Hepatocyte (in vitro differentiated cells): ENCODE measurements around the gene VGF. TPM values are rescaled to one million over a fixed set of nuclear protein-coding genes. Genes with fewer than 3 reads are reported as not detected.

ENCODE experiments used
- DNase-seq: peaks from one replicate; pipeline ENCODE4 v3.0.0-alpha.2; 2016; ENCODE audit warnings: low spot score
- H2AFZ ChIP-seq: fragments of 200-600 bp; sonication (generic); 2 replicates; pipeline ENCODE4 v1.6.0; 2016; ENCODE audit warnings: antibody characterized with exemption, mild to moderate bottlenecking
- H3K27ac ChIP-seq: fragments of 200-600 bp; sonication (generic); 2 replicates; pipeline ENCODE4 v1.5.1; 2016; ENCODE audit warnings: mild to moderate bottlenecking
- H3K27me3 ChIP-seq: fragments of 200-600 bp; sonication (generic); 2 replicates; pipeline ENCODE4 v1.6.1; 2016
- H3K36me3 ChIP-seq: fragments of 200-600 bp; sonication (generic); replicated peaks from 2 replicates; pipeline ENCODE4 v1.5.1; 2016; ENCODE audit warnings: low read depth; ENCODE audit not compliant: insufficient read depth
- H3K4me1 ChIP-seq: fragments of 200-600 bp; sonication (generic); 2 replicates; pipeline ENCODE4 v1.5.1; 2016; ENCODE audit warnings: mild to moderate bottlenecking, moderate library complexity; ENCODE audit not compliant: insufficient read depth
- H3K4me2 ChIP-seq: fragments of 200-600 bp; sonication (generic); 2 replicates; pipeline ENCODE4 v1.6.0; 2016
- H3K4me3 ChIP-seq: fragments of 200-600 bp; sonication (generic); 2 replicates; pipeline ENCODE4 v1.5.1; 2016; ENCODE audit warnings: mild to moderate bottlenecking
- H3K79me2 ChIP-seq: fragments of 200-600 bp; sonication (generic); 2 replicates; pipeline ENCODE4 v1.6.0; 2017; ENCODE audit warnings: mild to moderate bottlenecking
- H3K9me2 ChIP-seq: fragments of 200-600 bp; sonication (generic); replicated peaks from 2 replicates; pipeline ENCODE4 v1.6.0; 2017; ENCODE audit warnings: mild to moderate bottlenecking; ENCODE audit not compliant: insufficient read depth
- H3K9me3 ChIP-seq: fragments of 200-600 bp; sonication (generic); 2 replicates; pipeline ENCODE4 v1.5.1; 2016; ENCODE audit warnings: low read depth, mild to moderate bottlenecking
- H4K20me1 ChIP-seq: fragments of 200-600 bp; sonication (generic); 2 replicates; pipeline ENCODE4 v1.6.0; 2016; ENCODE audit warnings: mild to moderate bottlenecking; ENCODE audit not compliant: insufficient read depth, poor library complexity, severe bottlenecking
- EZH2 ChIP-seq: fragments of 200-600 bp; sonication (generic); IDR thresholded peaks from 2 replicates; pipeline ENCODE4 v1.6.1; 2016; ENCODE audit warnings: antibody characterized with exemption, mild to moderate bottlenecking, borderline replicate concordance
- EZH2phosphoT487 ChIP-seq: fragments of 200-600 bp; sonication (generic); IDR thresholded peaks from one replicate; pipeline ENCODE4 v1.6.1; 2018; ENCODE audit warnings: antibody characterized with exemption, mild to moderate bottlenecking, low read depth, moderate library complexity; ENCODE audit not compliant: unreplicated experiment, severe bottlenecking
- WGBS: methylation state at CpG from one replicate; pipeline ENCODE4 v1.1.6; 2016; ENCODE audit warnings: low lambda C conversion rate; ENCODE audit errors: missing lambda C conversion rate; 5-methylcytosine and 5-hydroxymethylcytosine counted together
- polyA plus RNA-seq: library from polyadenylated mRNA; unstranded; fragments of >200 nt; fragmentation: Nextera tagmentation; extraction: Ambion mirVana; gene quantifications from 2 replicates; pipeline ENCODE4 v1.2.1, GENCODE V29; 2016
- total RNA-seq: library from RNA; depleted of rRNA; stranded (reverse); fragments of >200 nt; gene quantifications from 2 replicates; pipeline ENCODE4 v1.2.3, GENCODE V29; 2014
- TF ChIP-seq, protein P1 (sequence below): fragments of 200-600 bp; sonication (generic); IDR thresholded peaks from 2 replicates; pipeline ENCODE4 v1.5.1; 2016; ENCODE audit warnings: antibody characterized with exemption, mild to moderate bottlenecking; ENCODE audit not compliant: poor library complexity

Gene VGF
- total and polyA plus RNA-seq, 2 experiments from 2014 or later = 0.19 to 0.30 TPM

DNA sequence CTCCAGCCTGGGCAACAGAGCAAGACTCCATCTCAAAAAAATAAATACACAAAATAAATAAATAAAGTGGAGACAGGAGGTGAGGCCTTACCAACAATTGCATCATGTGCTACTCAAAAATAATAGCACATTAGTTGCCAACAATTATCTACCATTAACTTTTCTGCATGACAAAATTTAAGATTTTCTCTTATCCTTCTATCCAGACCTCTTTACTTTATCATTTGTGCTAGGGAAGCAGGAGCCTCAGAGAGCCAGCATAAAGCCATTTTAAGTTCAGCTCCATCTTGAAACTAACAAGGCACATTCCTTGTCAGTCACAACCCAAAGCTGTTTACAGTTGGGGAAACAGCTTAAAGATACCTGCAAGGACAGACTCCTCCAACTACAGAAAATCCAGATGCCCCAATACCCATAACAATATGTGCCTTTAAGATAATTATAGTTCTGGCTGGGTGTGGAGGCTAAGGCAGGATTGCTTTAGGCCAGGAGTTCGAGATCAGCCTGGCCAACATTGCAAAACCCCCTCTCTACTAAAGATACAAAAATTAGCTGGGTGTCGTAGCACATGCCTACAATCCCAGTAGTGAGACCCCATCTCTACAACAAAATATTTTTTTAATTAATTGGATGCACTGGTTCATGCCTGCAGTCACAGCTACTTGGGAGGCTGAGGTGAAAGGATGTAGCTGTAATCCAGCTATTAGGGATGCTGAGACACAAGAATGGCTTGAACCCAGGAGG is 13.3 kb downstream of the VGF start:
- Histone ChIP-seq H3K4me1 (no peaks in the 10 kb centered on the region), H3K4me2 (no peak overlapping the region), H3K9me2 (no peaks in the 10 kb centered on the region), H2AFZ (no peak overlapping the region), H3K27ac (no peak overlapping the region), H3K4me3 (no peak overlapping the region), H3K36me3 (no peaks in the 10 kb centered on the region), H3K27me3 (no peaks in the 10 kb centered on the region), H3K9me3 (no peaks in the 10 kb centered on the region), H3K79me2 (peaks cover 16% of the 10 kb centered on the region), H4K20me1 (no peaks in the 10 kb centered on the region)
- 71% methylated on average over 2 of the region's 2 CpGs for WGBS
- no peak for DNase-seq
- TF ChIP-seq, protein P1, sequence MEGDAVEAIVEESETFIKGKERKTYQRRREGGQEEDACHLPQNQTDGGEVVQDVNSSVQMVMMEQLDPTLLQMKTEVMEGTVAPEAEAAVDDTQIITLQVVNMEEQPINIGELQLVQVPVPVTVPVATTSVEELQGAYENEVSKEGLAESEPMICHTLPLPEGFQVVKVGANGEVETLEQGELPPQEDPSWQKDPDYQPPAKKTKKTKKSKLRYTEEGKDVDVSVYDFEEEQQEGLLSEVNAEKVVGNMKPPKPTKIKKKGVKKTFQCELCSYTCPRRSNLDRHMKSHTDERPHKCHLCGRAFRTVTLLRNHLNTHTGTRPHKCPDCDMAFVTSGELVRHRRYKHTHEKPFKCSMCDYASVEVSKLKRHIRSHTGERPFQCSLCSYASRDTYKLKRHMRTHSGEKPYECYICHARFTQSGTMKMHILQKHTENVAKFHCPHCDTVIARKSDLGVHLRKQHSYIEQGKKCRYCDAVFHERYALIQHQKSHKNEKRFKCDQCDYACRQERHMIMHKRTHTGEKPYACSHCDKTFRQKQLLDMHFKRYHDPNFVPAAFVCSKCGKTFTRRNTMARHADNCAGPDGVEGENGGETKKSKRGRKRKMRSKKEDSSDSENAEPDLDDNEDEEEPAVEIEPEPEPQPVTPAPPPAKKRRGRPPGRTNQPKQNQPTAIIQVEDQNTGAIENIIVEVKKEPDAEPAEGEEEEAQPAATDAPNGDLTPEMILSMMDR = no peak
- TF ChIP-seq EZH2 (no peak), EZH2phosphoT487 (no peak)

DNA sequence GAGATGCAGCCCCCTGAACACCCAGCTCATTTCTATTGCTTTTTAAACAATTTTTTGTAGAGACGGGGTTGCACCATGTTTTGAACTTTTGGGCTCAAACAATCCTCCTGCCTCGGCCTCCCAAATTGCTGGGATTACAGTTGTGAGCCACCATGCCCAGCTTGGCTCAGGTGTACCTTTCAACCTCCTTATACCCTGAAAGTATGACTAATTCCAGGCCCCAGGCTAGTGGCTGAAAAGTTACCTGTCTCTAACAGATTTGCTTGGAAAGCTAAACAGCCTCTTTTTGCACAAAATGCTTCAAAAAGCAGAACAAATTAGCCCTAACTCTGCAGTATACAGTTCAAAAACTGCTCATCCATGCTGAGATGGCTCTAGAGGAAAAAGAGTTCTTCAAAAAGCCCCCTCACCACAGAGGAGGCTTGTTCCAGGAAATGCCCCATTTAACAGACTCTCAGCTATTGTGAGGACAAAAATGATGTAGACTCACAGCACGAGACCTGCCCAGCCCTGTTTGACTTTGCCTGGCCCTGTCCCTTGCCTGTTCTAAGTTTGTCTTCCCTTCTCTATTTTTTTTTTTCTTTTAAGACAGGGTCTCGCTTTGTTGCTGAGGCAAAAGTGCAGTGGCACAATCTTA is 24.5 kb downstream of the VGF start:
- Histone ChIP-seq H3K36me3 (no peaks in the 10 kb centered on the region), H3K4me3 (no peak overlapping the region), H4K20me1 (no peaks in the 10 kb centered on the region), H3K9me2 (no peaks in the 10 kb centered on the region), H2AFZ (no peak overlapping the region), H3K9me3 (no peaks in the 10 kb centered on the region), H3K4me1 (no peaks in the 10 kb centered on the region), H3K4me2 (no peak overlapping the region), H3K79me2 (no peaks in the 10 kb centered on the region), H3K27me3 (no peaks in the 10 kb centered on the region), H3K27ac (peak overlapping the region; percentile 8)
- TF ChIP-seq, protein P1 = no peak
- no peak for TF ChIP-seq EZH2phosphoT487
- no peak for TF ChIP-seq EZH2
- DNase-seq = no peak
- 89% methylated on average over 4 of the region's 4 CpGs for WGBS

GRCh38 chr7:101140339-101140699 is 25.1 kb downstream of the VGF start:
- TF ChIP-seq, protein P1 = no peak
- TF ChIP-seq EZH2phosphoT487 = no peak
- no peak for TF ChIP-seq EZH2
- Histone ChIP-seq H3K9me2 (no peaks in the 10 kb centered on the region), H3K27ac (peak overlapping the region; percentile 8), H4K20me1 (no peaks in the 10 kb centered on the region), H3K4me1 (no peaks in the 10 kb centered on the region), H3K4me2 (no peak overlapping the region), H3K9me3 (no peaks in the 10 kb centered on the region), H2AFZ (no peak overlapping the region), H3K79me2 (no peaks in the 10 kb centered on the region), H3K4me3 (no peak overlapping the region), H3K27me3 (no peaks in the 10 kb centered on the region), H3K36me3 (no peaks in the 10 kb centered on the region)
- no peak for DNase-seq
- 49% methylated on average over 3 of the region's 3 CpGs for WGBS
